Keratinocyte (primary cell): ENCODE measurements around the gene WDR7. TPM values are rescaled to one million over a fixed set of nuclear protein-coding genes. Genes with fewer than 3 reads are reported as not detected.

Source experiments
- DNase-seq: peaks from one replicate; pipeline ENCODE4 v3.0.0-alpha.2; 2011; ENCODE audit warnings: low read depth, missing footprints, low spot score
- FAIRE-seq: peaks from 2 replicates; lab custom pipeline; 2011; peaks lifted over from hg19 to GRCh38; lab: Jason Lieb, UNC
- H2AFZ ChIP-seq: 2 replicates; pipeline ENCODE4 v1.6.0; 2012; ENCODE audit warnings: low read length, control low read depth, inconsistent platforms; ENCODE audit not compliant: control insufficient read depth
- H3K27ac ChIP-seq: 2 replicates; pipeline ENCODE4 v1.5.1; 2011; ENCODE audit warnings: low read length; ENCODE audit not compliant: control insufficient read depth, insufficient read depth
- H3K27me3 ChIP-seq: 3 replicates; pipeline ENCODE4 v1.6.0; 2011; ENCODE audit warnings: low read length; ENCODE audit not compliant: control insufficient read depth, insufficient read depth; ENCODE audit errors: extremely low read depth
- H3K36me3 ChIP-seq, 2 experiments: 2 replicates in 1 of 2; 3 replicates in 1 of 2; pipeline ENCODE4 v1.5.1; 2011; ENCODE audit warnings: low read length in 2 of 2, mild to moderate bottlenecking in 1 of 2; ENCODE audit not compliant: control insufficient read depth in 2 of 2, insufficient read depth in 2 of 2; ENCODE audit errors: extremely low read depth in 1 of 2
- H3K4me1 ChIP-seq: 3 replicates; pipeline ENCODE4 v1.5.1; 2011; ENCODE audit warnings: low read length; ENCODE audit not compliant: control insufficient read depth, insufficient read depth; ENCODE audit errors: extremely low read depth
- H3K4me2 ChIP-seq: 3 replicates; pipeline ENCODE4 v1.6.0; 2011; ENCODE audit warnings: low read depth, low read length; ENCODE audit not compliant: control insufficient read depth, insufficient read depth; ENCODE audit errors: extremely low read depth
- H3K4me3 ChIP-seq, 3 experiments: fragments of 200-600 bp in 1 of 3; sonication (generic) in 1 of 3; 2 replicates in 2 of 3; 3 replicates in 1 of 3; pipeline ENCODE4 v1.5.1; 2011 to 2016; ENCODE audit warnings: low read length in 3 of 3, mild to moderate bottlenecking in 3 of 3, control low read depth in 2 of 3, inconsistent platforms in 1 of 3, low read depth in 1 of 3, mixed read lengths in 1 of 3, mixed run types in 1 of 3, moderate library complexity in 1 of 3; ENCODE audit not compliant: control insufficient read depth in 2 of 3, insufficient read depth in 2 of 3; ENCODE audit errors: extremely low read depth in 1 of 3
- H3K79me2 ChIP-seq: 2 replicates; pipeline ENCODE4 v1.6.0; 2012; ENCODE audit warnings: low read length; ENCODE audit not compliant: control insufficient read depth, insufficient read depth
- H3K9ac ChIP-seq: 3 replicates; pipeline ENCODE4 v1.6.0; 2011; ENCODE audit warnings: low read length; ENCODE audit not compliant: control insufficient read depth, insufficient read depth; ENCODE audit errors: extremely low read depth
- H3K9me1 ChIP-seq: 3 replicates; pipeline ENCODE4 v1.6.0; 2011; ENCODE audit warnings: low read length; ENCODE audit not compliant: control insufficient read depth, insufficient read depth; ENCODE audit errors: extremely low read depth
- H3K9me3 ChIP-seq: 2 replicates; pipeline ENCODE4 v1.5.1; 2012; ENCODE audit warnings: low read depth, low read length; ENCODE audit not compliant: control insufficient read depth
- H4K20me1 ChIP-seq: 3 replicates; pipeline ENCODE4 v1.6.0; 2011; ENCODE audit warnings: low read length; ENCODE audit not compliant: control insufficient read depth, insufficient read depth; ENCODE audit errors: extremely low read depth
- EZH2 ChIP-seq: IDR thresholded peaks from one replicate; pipeline ENCODE4 v1.6.1; 2012; ENCODE audit warnings: inconsistent platforms, mild to moderate bottlenecking, low read length, moderate library complexity
- dilution Hi-C: fragments of 300-500 bp; cut with MboI; formaldehyde crosslinking; loops from one replicate; pipeline ENCODE4 v1.7.0; 2020; ENCODE audit warnings: low sequenced_read_pairs; ENCODE audit not compliant: extremely low pct_ligation_motif_present
- polyA plus RNA-seq, 5 experiments: library from polyadenylated mRNA; depleted of rRNA in 3 of 5; stranded (reverse) in 3 of 5; stranded (forward) in 1 of 5; unstranded in 1 of 5; fragments of >200 nt; gene quantifications; 1 replicate in 1 of 5; 2 replicates in 3 of 5; 3 replicates in 1 of 5; pipeline versions ENCODE4 v1.2.1 to v1.2.3, GENCODE V29; 2011 to 2012; ENCODE audit warnings: missing spikeins in 2 of 5, low read depth in 1 of 5, low replicate concordance in 1 of 5
- TF ChIP-seq, protein P1 (sequence below), 3 experiments: IDR thresholded peaks in 1 of 3; conservative IDR thresholded peaks in 1 of 3; optimal IDR thresholded peaks in 1 of 3; 2 replicates in 2 of 3; 3 replicates in 1 of 3; pipeline versions ENCODE3 to v1.5.1; 2011; ENCODE audit warnings: low read length in 3 of 3, mild to moderate bottlenecking in 3 of 3, moderate library complexity in 2 of 3, control low read depth in 1 of 3, inconsistent platforms in 1 of 3; ENCODE audit not compliant: insufficient read depth in 2 of 3; ENCODE audit errors: extremely low read depth in 1 of 3

WDR7 gene
- polyA plus RNA-seq, 1 donor (not counting 4 experiments of a cell fraction or from before 2014, with no cell fraction given) = 6.9 TPM

DNA sequence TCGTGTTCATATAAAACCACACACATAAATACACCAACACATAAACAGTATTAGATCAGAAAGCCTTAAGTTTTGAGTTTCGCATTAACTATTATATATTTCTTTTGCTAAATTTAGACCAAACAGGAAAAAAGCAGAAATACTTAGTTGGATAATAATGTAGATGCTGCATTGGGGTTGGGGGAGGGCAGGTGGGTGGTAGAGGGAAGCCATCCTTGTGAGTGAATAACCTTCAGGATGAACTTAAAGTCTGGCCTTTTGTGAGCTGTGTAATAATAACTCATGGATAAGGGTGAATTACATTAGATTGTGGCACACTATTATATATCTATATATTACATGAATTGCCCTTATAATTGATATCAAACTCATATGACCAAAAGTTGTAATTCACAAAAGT, 174.7 kb downstream of the WDR7 start:
- Histone ChIP-seq H4K20me1 (no peaks in the 10 kb centered on the region), H3K4me2 (no peak overlapping the region), H3K36me3 (no peaks in the 10 kb centered on the region), H2AFZ (no peak overlapping the region), H3K9ac (no peak overlapping the region), H3K9me3 (no peaks in the 10 kb centered on the region), H3K4me3 (no peak overlapping the region), H3K4me1 (no peaks in the 10 kb centered on the region), H3K27ac (no peak overlapping the region), H3K27me3 (no peaks in the 10 kb centered on the region), H3K9me1 (no peaks in the 10 kb centered on the region), H3K79me2 (no peaks in the 10 kb centered on the region)
- TF ChIP-seq EZH2 = no peak
- TF ChIP-seq, protein P1, sequence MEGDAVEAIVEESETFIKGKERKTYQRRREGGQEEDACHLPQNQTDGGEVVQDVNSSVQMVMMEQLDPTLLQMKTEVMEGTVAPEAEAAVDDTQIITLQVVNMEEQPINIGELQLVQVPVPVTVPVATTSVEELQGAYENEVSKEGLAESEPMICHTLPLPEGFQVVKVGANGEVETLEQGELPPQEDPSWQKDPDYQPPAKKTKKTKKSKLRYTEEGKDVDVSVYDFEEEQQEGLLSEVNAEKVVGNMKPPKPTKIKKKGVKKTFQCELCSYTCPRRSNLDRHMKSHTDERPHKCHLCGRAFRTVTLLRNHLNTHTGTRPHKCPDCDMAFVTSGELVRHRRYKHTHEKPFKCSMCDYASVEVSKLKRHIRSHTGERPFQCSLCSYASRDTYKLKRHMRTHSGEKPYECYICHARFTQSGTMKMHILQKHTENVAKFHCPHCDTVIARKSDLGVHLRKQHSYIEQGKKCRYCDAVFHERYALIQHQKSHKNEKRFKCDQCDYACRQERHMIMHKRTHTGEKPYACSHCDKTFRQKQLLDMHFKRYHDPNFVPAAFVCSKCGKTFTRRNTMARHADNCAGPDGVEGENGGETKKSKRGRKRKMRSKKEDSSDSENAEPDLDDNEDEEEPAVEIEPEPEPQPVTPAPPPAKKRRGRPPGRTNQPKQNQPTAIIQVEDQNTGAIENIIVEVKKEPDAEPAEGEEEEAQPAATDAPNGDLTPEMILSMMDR (optimal IDR thresholded peaks at IDR 0.05 in 1 of 3, IDR thresholded peaks at IDR 0.05 in 1 of 3, conservative IDR thresholded peaks at IDR 0.05 in 1 of 3; ENCODE audit: extremely low read depth in 1 of 3, insufficient read depth in 2 of 3, low read length in 3 of 3) = no peak
- FAIRE-seq (no peak), DNase-seq (no peak)
- dilution Hi-C loops = no loop called here

DNA sequence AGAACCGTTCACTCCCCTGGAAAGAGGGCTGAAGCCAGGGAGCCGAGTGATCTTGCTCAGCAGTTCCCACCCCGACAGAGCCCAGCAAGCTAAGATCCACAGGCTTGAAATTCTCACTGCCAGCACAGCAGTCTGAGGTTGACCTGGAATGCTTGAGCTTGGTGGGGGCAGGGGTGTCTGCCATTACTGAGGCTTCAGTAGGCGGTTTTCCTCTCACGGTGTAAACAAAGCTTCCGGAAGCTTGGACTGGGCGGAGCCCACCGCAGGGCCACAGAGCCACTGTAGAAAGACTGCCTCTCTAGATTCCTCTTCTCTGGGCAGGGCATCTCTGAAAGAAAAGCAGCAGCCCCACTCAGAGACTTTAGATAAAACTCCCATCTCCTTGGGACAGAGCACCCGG, 180.8 kb downstream of the WDR7 start:
- dilution Hi-C loops = no loop called here
- Histone ChIP-seq H3K9me3 (no peaks in the 10 kb centered on the region), H3K4me2 (no peak overlapping the region), H3K79me2 (no peaks in the 10 kb centered on the region), H2AFZ (no peak overlapping the region), H3K9ac (no peak overlapping the region), H3K36me3 (no peaks in the 10 kb centered on the region), H3K27ac (no peak overlapping the region), H3K4me3 (no peak overlapping the region), H3K4me1 (no peaks in the 10 kb centered on the region), H3K27me3 (no peaks in the 10 kb centered on the region), H4K20me1 (no peaks in the 10 kb centered on the region), H3K9me1 (no peaks in the 10 kb centered on the region)
- TF ChIP-seq, protein P1 (optimal IDR thresholded peaks at IDR 0.05 in 1 of 3, IDR thresholded peaks at IDR 0.05 in 1 of 3, conservative IDR thresholded peaks at IDR 0.05 in 1 of 3; ENCODE audit: extremely low read depth in 1 of 3, insufficient read depth in 2 of 3, low read length in 3 of 3) = no peak
- TF ChIP-seq EZH2 = no peak
- no peak for DNase-seq
- FAIRE-seq = no peak
